Neural cell (in vitro differentiated cells): ENCODE measurements around the gene BEX5. TPM values are rescaled to one million over a fixed set of nuclear protein-coding genes. Genes with fewer than 3 reads are reported as not detected.

Experiments used
- polyA plus RNA-seq: library from polyadenylated mRNA; depleted of rRNA; stranded (reverse); fragments of >200 nt; gene quantifications from 2 replicates; pipeline ENCODE4 v1.2.3, GENCODE V29; 2014

The BEX5 gene
- polyA plus RNA-seq, 1 donor from 2014 or later = 17.8 TPM

Other genes starting within 250 kb of the BEX5 start
- 33.9 and 39.1 TPM in 2 replicates for gene ZMAT1, start 223.9 kb downstream of the BEX5 start, polyA plus RNA-seq
- not detected in 2 replicates for gene TCEAL2, start 30.3 kb downstream of the BEX5 start, polyA plus RNA-seq
- not detected in 2 replicates for gene TCEAL6, start 13.5 kb downstream of the BEX5 start, polyA plus RNA-seq
- 0.20 TPM in 1 of 2 replicates, not detected in the other for gene TCP11X1, start 59.3 kb upstream of the BEX5 start, polyA plus RNA-seq
- not detected in 2 replicates for gene NXF2, start 91.2 kb upstream of the BEX5 start, polyA plus RNA-seq